K562 (cell line): ENCODE data around the gene MT4. TPM values are rescaled to one million over a fixed set of nuclear protein-coding genes. Genes with fewer than 3 reads are reported as not detected.

Experiments
- ATF1 ChIP-seq, 2 experiments: fragments of 450-650 bp in 1 of 2; IDR thresholded peaks; 2 replicates each; pipeline ENCODE4 v1.6.1; 2016; ENCODE audit warnings: missing compliant biosample characterization in 1 of 2, missing genetic modification characterization in 1 of 2
- CREM ChIP-seq: IDR thresholded peaks from 2 replicates; pipeline ENCODE4 v1.6.1; 2014; ENCODE audit warnings: antibody characterized with exemption, low read depth
- ESRRA ChIP-seq: fragments of 450-650 bp; IDR thresholded peaks from 2 replicates; pipeline ENCODE4 v1.6.1; 2014; ENCODE audit warnings: low read depth, mild to moderate bottlenecking, moderate library complexity, borderline replicate concordance
- HLTF ChIP-seq: fragments of 450-650 bp; IDR thresholded peaks from 2 replicates; pipeline ENCODE4 v1.6.1; 2016
- HNRNPUL1 ChIP-seq: fragments of 200-400 bp; formaldehyde crosslinking; IDR thresholded peaks from 2 replicates; pipeline ENCODE4 v1.6.1; 2017; ENCODE audit warnings: low read length
- HSF4 ChIP-seq: fragments of 250-450 bp; sonication (Bioruptor Pico); IDR thresholded peaks from 2 replicates; pipeline ENCODE4 v2.1.2; 2022; ENCODE audit warnings: mild to moderate bottlenecking, moderate library complexity, borderline replicate concordance
- KAT8 ChIP-seq: fragments of 450-650 bp; IDR thresholded peaks from 2 replicates; pipeline ENCODE4 v1.6.1; 2016; ENCODE audit warnings: low read depth, mild to moderate bottlenecking
- MAZ ChIP-seq, 2 experiments: fragments of 450-650 bp in 1 of 2; sonication (generic) in 1 of 2; formaldehyde crosslinking; IDR thresholded peaks in 1 of 2; conservative IDR thresholded peaks in 1 of 2; 2 replicates each; pipeline versions ENCODE4 v1.4.0 to v1.5.0; 2020; ENCODE audit warnings: mild to moderate bottlenecking in 1 of 2, missing genetic modification reagents in 1 of 2
- NR4A1 ChIP-seq, 2 experiments: fragments of 250-450 bp in 1 of 2; fragments of 450-650 bp in 1 of 2; sonication (Bioruptor Pico) in 1 of 2; IDR thresholded peaks; 2 replicates each; pipeline versions ENCODE4 v1.4.0 to v1.6.1; 2016 to 2020; ENCODE audit warnings: mild to moderate bottlenecking in 2 of 2, missing compliant biosample characterization in 1 of 2, missing genetic modification characterization in 1 of 2, moderate library complexity in 1 of 2
- SRSF7 ChIP-seq: fragments of 200-400 bp; formaldehyde crosslinking; optimal IDR thresholded peaks from 2 replicates; pipeline ENCODE3; 2017; ENCODE audit warnings: mild to moderate bottlenecking, low read depth, low read length
- TAF1 ChIP-seq: IDR thresholded peaks from 2 replicates; pipeline ENCODE4 v1.6.1; 2011; ENCODE audit warnings: mild to moderate bottlenecking, low read length, moderate library complexity; ENCODE audit not compliant: insufficient read depth, control insufficient read depth, severe bottlenecking; ENCODE audit errors: extremely low read depth
- ZNF282 ChIP-seq: sonication (generic); formaldehyde crosslinking; IDR thresholded peaks from 2 replicates; pipeline ENCODE4 v1.8.1; 2023; ENCODE audit warnings: missing genetic modification reagents
- ZNF583 ChIP-seq: fragments of 250-450 bp; sonication (Bioruptor Pico); IDR thresholded peaks from 2 replicates; pipeline ENCODE4 v1.4.0; 2020
- polyA plus RNA-seq, 8 experiments: library from polyadenylated mRNA; depleted of rRNA in 4 of 8; stranded (reverse) in 5 of 8; unstranded in 3 of 8; fragments of >200 nt; fragmentation: Nextera tagmentation in 2 of 8; fragmentation: Illumina TruSeq in 1 of 8; extraction: Ambion mirVana in 2 of 8; extraction: Trizol in 1 of 8; gene quantifications; 2 replicates each; pipeline versions ENCODE4 v1.2.1 to v1.2.3, GENCODE V29; 2011 to 2014; ENCODE audit warnings: inconsistent platforms in 1 of 8, missing spikeins in 1 of 8
- total RNA-seq, 7 experiments: library from RNA; depleted of rRNA in 6 of 7; stranded (reverse); fragments of >200 nt in 6 of 7; fragmentation: Illumina TruSeq in 2 of 7; extraction: Trizol in 2 of 7; gene quantifications; 2 replicates each; pipeline versions ENCODE4 v1.2.1 to v1.2.3, GENCODE V29; 2011 to 2021; ENCODE audit warnings: low replicate concordance in 1 of 7
- TF ChIP-seq, protein P1 (sequence below): sonication (generic); formaldehyde crosslinking; IDR thresholded peaks from 2 replicates; pipeline ENCODE4 v1.8.1; 2023; ENCODE audit warnings: mild to moderate bottlenecking, missing genetic modification reagents
- TF ChIP-seq, protein P2 (sequence below): fragments of 450-650 bp; IDR thresholded peaks from 2 replicates; pipeline ENCODE4 v1.6.1; 2016; ENCODE audit warnings: low read depth
- TF ChIP-seq, protein P3 (sequence below): fragments of 450-650 bp; formaldehyde crosslinking; IDR thresholded peaks from 2 replicates; pipeline ENCODE4 v1.4.0; 2022; ENCODE audit warnings: missing genetic modification characterization

The MT4 gene
- total and polyA plus RNA-seq, 9 of the 15 experiments (the other 6 are each of a cell fraction or from before 2014, with no cell fraction given): not detected

DNA sequence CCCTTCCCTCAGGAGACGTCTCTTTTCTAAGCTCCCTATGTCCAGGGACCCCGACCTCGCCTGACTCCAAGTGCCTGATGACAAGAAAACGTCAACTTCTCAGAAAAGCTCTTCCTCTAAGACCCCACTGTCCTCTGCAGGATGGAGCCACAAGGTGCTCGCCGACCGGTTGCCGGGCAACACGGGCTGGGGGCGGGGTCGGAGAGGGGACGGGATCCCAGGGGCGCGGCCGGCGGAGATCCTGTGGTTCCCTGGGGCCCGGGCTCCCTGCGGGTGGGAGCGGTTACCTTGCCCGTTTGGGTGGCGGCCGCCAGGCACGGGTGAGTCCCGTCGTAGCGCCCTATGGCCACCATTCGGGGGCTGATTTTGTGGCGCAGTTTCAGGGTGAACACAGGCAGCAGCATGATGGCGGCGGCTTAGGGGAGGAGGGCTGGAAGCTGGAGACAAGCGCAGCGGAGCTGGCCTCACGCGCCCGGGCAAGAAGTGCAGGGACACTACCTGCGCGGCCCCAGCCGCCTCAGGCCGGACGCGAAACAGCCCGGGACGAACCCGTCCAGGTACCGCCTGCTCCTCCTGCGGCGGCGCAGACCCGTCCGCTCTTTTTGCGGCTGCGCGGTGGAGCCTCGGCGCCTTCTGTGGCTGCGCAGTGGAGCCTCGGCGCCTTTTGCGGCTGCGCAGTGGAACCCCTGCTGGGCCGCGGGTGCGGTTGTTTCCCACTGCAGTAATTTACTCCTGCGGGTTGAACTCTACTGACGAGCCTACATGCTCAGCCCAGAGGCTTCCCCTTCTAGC is 45.2 kb upstream of the MT4 start, which contains the start of gene BBS2 (continued):
- TF ChIP-seq NR4A1 (CRISPR knock-in tag; IDR thresholded peaks at IDR 0.05) (no peak), NR4A1 (tag; IDR thresholded peaks at IDR 0.05) (no peak), KAT8 (no peak), HLTF (no peak), ESRRA (peak; percentile 29; the same call in 1 of the 2 replicates), CREM (peak; percentile 23; the same call in 1 of the 2 replicates), SRSF7 (no peak), HSF4 (CRISPR knock-in tag) (no peak), ZNF282 (CRISPR knock-in tag) (no peak), ATF1 (CRISPR knock-in tag; IDR thresholded peaks at IDR 0.05) (no peak), ATF1 (tag; IDR thresholded peaks at IDR 0.05) (peak; percentile 30; the same call in 1 of the 2 replicates), TAF1 (peak; percentile 6), MAZ (CRISPR knock-in tag; conservative IDR thresholded peaks at IDR 0.05 in 1 of 2, IDR thresholded peaks at IDR 0.05 in 1 of 2) (peak; percentile 74 to 77), ZNF583 (CRISPR knock-in tag) (0 out of 2 replicates have a peak, but pooled peaks have one; percentile 49), HNRNPUL1 (no peak)
- TF ChIP-seq, protein P1, sequence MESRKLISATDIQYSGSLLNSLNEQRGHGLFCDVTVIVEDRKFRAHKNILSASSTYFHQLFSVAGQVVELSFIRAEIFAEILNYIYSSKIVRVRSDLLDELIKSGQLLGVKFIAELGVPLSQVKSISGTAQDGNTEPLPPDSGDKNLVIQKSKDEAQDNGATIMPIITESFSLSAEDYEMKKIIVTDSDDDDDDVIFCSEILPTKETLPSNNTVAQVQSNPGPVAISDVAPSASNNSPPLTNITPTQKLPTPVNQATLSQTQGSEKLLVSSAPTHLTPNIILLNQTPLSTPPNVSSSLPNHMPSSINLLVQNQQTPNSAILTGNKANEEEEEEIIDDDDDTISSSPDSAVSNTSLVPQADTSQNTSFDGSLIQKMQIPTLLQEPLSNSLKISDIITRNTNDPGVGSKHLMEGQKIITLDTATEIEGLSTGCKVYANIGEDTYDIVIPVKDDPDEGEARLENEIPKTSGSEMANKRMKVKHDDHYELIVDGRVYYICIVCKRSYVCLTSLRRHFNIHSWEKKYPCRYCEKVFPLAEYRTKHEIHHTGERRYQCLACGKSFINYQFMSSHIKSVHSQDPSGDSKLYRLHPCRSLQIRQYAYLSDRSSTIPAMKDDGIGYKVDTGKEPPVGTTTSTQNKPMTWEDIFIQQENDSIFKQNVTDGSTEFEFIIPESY (CRISPR knock-in tag): no peak; the same call in 1 of the 2 replicates
- TF ChIP-seq, protein P2, sequence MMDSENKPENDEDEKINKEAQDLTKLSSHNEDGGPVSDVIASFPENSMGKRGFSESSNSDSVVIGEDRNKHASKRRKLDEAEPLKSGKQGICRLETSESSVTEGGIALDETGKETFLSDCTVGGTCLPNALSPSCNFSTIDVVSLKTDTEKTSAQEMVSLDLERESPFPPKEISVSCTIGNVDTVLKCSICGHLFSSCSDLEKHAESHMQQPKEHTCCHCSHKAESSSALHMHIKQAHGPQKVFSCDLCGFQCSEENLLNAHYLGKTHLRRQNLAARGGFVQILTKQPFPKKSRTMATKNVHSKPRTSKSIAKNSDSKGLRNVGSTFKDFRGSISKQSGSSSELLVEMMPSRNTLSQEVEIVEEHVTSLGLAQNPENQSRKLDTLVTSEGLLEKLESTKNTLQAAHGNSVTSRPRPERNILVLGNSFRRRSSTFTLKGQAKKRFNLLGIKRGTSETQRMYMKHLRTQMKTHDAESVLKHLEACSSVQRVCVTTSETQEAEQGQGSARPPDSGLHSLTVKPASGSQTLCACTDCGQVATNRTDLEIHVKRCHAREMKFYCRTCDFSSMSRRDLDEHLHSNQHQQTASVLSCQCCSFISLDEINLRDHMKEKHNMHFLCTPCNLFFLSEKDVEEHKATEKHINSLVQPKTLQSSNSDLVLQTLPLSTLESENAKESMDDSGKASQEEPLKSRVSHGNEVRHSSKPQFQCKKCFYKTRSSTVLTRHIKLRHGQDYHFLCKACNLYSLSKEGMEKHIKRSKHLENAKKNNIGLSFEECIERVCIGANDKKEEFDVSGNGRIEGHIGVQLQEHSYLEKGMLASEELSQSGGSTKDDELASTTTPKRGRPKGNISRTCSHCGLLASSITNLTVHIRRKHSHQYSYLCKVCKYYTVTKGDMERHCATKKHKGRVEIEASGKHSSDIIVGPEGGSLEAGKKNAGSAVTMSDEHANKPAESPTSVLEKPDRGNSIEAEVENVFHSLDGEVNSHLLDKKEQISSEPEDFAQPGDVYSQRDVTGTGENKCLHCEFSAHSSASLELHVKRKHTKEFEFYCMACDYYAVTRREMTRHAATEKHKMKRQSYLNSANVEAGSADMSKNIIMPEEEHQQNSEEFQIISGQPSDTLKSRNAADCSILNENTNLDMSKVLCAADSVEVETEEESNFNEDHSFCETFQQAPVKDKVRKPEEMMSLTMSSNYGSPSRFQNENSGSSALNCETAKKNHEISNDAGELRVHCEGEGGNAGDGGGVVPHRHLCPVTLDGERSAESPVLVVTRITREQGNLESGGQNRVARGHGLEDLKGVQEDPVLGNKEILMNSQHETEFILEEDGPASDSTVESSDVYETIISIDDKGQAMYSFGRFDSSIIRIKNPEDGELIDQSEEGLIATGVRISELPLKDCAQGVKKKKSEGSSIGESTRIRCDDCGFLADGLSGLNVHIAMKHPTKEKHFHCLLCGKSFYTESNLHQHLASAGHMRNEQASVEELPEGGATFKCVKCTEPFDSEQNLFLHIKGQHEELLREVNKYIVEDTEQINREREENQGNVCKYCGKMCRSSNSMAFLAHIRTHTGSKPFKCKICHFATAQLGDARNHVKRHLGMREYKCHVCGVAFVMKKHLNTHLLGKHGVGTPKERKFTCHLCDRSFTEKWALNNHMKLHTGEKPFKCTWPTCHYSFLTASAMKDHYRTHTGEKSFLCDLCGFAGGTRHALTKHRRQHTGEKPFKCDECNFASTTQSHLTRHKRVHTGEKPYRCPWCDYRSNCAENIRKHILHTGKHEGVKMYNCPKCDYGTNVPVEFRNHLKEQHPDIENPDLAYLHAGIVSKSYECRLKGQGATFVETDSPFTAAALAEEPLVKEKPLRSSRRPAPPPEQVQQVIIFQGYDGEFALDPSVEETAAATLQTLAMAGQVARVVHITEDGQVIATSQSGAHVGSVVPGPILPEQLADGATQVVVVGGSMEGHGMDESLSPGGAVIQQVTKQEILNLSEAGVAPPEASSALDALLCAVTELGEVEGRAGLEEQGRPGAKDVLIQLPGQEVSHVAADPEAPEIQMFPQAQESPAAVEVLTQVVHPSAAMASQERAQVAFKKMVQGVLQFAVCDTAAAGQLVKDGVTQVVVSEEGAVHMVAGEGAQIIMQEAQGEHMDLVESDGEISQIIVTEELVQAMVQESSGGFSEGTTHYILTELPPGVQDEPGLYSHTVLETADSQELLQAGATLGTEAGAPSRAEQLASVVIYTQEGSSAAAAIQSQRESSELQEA: no peak
- TF ChIP-seq, protein P3, sequence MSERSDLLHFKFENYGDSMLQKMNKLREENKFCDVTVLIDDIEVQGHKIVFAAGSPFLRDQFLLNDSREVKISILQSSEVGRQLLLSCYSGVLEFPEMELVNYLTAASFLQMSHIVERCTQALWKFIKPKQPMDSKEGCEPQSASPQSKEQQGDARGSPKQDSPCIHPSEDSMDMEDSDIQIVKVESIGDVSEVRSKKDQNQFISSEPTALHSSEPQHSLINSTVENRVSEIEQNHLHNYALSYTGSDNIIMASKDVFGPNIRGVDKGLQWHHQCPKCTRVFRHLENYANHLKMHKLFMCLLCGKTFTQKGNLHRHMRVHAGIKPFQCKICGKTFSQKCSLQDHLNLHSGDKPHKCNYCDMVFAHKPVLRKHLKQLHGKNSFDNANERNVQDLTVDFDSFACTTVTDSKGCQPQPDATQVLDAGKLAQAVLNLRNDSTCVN (CRISPR knock-in tag): no peak
